Vagina (tissue), 2 donors: ENCODE data around the gene SEMA4D. TPM values are rescaled to one million over a fixed set of nuclear protein-coding genes. Genes with fewer than 3 reads are reported as not detected.

Experiments used
- DNase-seq, 2 donors: peaks; one replicate each; pipeline ENCODE4 v3.0.0-alpha.2; 2017; ENCODE audit errors: extremely low spot score in 2 of 2
- H3K27ac ChIP-seq: fragments of 200-600 bp; sonication (generic); one replicate; pipeline ENCODE4 v1.5.1; 2019
- H3K27me3 ChIP-seq: fragments of 200-600 bp; sonication (generic); one replicate; pipeline ENCODE4 v1.5.1; 2019
- H3K36me3 ChIP-seq, 2 donors: fragments of 200-600 bp; sonication (generic); one replicate each; pipeline ENCODE4 v1.5.1; 2017 to 2019
- H3K4me1 ChIP-seq: fragments of 200-600 bp; sonication (generic); one replicate; pipeline ENCODE4 v1.5.1; 2019
- H3K4me3 ChIP-seq, 2 donors: fragments of 200-600 bp; sonication (generic); 1 replicate in 1 of 2; 2 replicates in 1 of 2; pipeline ENCODE4 v1.5.1; 2016 to 2019
- H3K9me3 ChIP-seq: fragments of 200-600 bp; sonication (generic); one replicate; pipeline ENCODE4 v1.5.1; 2019
- CTCF ChIP-seq, 3 experiments: fragments of 450-650 bp in 2 of 3; fragments of 200-600 bp in 1 of 3; sonication (generic) in 1 of 3; IDR thresholded peaks; one replicate each; pipeline ENCODE4 v1.5.1; 2017 to 2019; ENCODE audit warnings: antibody characterized with exemption in 3 of 3, mild to moderate bottlenecking in 2 of 3, moderate library complexity in 2 of 3
- POLR2A ChIP-seq, 2 donors: fragments of 450-650 bp; IDR thresholded peaks; one replicate each; pipeline ENCODE4 v1.6.1; 2017; ENCODE audit warnings: antibody characterized with exemption in 2 of 2, mild to moderate bottlenecking in 2 of 2, moderate library complexity in 2 of 2
- POLR2AphosphoS5 ChIP-seq, 2 donors: sonication (generic); formaldehyde crosslinking; IDR thresholded peaks; one replicate each; pipeline ENCODE4 v1.9.0; 2017; ENCODE audit warnings: antibody characterized with exemption in 2 of 2, mild to moderate bottlenecking in 2 of 2, low read depth in 1 of 2; ENCODE audit not compliant: insufficient read depth in 1 of 2
- intact Hi-C: fragments of 100-400 bp; cut with DNase I; formaldehyde crosslinking; loops from one replicate; pipeline ENCODE4 v1.15.1; 2023
- total RNA-seq: library from RNA; depleted of rRNA; stranded (reverse); fragments of >200 nt; gene quantifications from one replicate; pipeline ENCODE4 v1.2.3, GENCODE V29; 2016

The SEMA4D gene
- total RNA-seq, 1 donor from 2014 or later: 39.3 TPM

GRCh38 chr9:89410641-89411350, 87.1 kb downstream of the SEMA4D start:
- peaks cover 0 to 5% of the 10 kb centered on the region in 2 donors for H3K36me3 ChIP-seq
- H3K4me1 ChIP-seq: no peaks in the 10 kb centered on the region
- H3K9me3 ChIP-seq: no peaks in the 10 kb centered on the region
- H3K27me3 ChIP-seq: no peaks in the 10 kb centered on the region
- TF ChIP-seq POLR2AphosphoS5 (IDR thresholded peaks at IDR 0.05; ENCODE audit: insufficient read depth in 1 of 2, low read depth in 1 of 2) (no peak), POLR2A (IDR thresholded peaks at IDR 0.05) (no peak), CTCF (IDR thresholded peaks at IDR 0.05) (no peak)
- DNase-seq: no peak
- no peak overlapping the region for H3K4me3 ChIP-seq
- no peak overlapping the region for H3K27ac ChIP-seq
- intact Hi-C loops: no loop called here

GRCh38 chr9:89410022-89410421, 87.9 kb downstream of the SEMA4D start:
- Histone ChIP-seq H3K27ac (no peak overlapping the region), H3K36me3 (peaks cover 0 to 5% of the 10 kb centered on the region in 2 donors), H3K4me1 (no peaks in the 10 kb centered on the region), H3K4me3 (no peak overlapping the region), H3K9me3 (no peaks in the 10 kb centered on the region), H3K27me3 (no peaks in the 10 kb centered on the region)
- no peak for DNase-seq
- intact Hi-C loops: no loop called here
- no peak for TF ChIP-seq POLR2AphosphoS5 (IDR thresholded peaks at IDR 0.05; ENCODE audit: insufficient read depth in 1 of 2, low read depth in 1 of 2)
- no peak for TF ChIP-seq CTCF (IDR thresholded peaks at IDR 0.05)
- TF ChIP-seq POLR2A (IDR thresholded peaks at IDR 0.05): no peak

- TF ChIP-seq POLR2AphosphoS5 (IDR thresholded peaks at IDR 0.05; ENCODE audit: insufficient read depth in 1 of 2, low read depth in 1 of 2): no peak
- no peak for TF ChIP-seq CTCF (IDR thresholded peaks at IDR 0.05)
- TF ChIP-seq POLR2A (IDR thresholded peaks at IDR 0.05): no peak
- H3K27ac ChIP-seq: no peak overlapping the region
- peaks cover 0 to 5% of the 10 kb centered on the region in 2 donors for H3K36me3 ChIP-seq
- no peaks in the 10 kb centered on the region for H3K4me1 ChIP-seq
- H3K9me3 ChIP-seq: no peaks in the 10 kb centered on the region
- intact Hi-C loops: no loop called here
- DNase-seq: no peak
- H3K4me3 ChIP-seq: no peak overlapping the region
- H3K27me3 ChIP-seq: no peaks in the 10 kb centered on the region
Observed at GRCh38 chr9:89409466-89409865, 88.4 kb downstream of the SEMA4D start.

GRCh38 chr9:89408628-89409101, 89.2 kb downstream of the SEMA4D start:
- peaks cover 0 to 5% of the 10 kb centered on the region in 2 donors for H3K36me3 ChIP-seq
- H3K27ac ChIP-seq: no peak overlapping the region
- no peaks in the 10 kb centered on the region for H3K4me1 ChIP-seq
- intact Hi-C loops: no loop called here
- H3K4me3 ChIP-seq: no peak overlapping the region
- TF ChIP-seq POLR2A (IDR thresholded peaks at IDR 0.05) (no peak), POLR2AphosphoS5 (IDR thresholded peaks at IDR 0.05; ENCODE audit: insufficient read depth in 1 of 2, low read depth in 1 of 2) (peak in 1 of 2 donors; percentile 21)
- H3K9me3 ChIP-seq: no peaks in the 10 kb centered on the region
- DNase-seq: no peak
- no peaks in the 10 kb centered on the region for H3K27me3 ChIP-seq

GRCh38 chr9:89407070-89407469, 90.8 kb downstream of the SEMA4D start:
- no peak overlapping the region for H3K4me3 ChIP-seq
- H3K4me1 ChIP-seq: no peaks in the 10 kb centered on the region
- TF ChIP-seq CTCF (IDR thresholded peaks at IDR 0.05) (no peak), POLR2AphosphoS5 (IDR thresholded peaks at IDR 0.05; ENCODE audit: insufficient read depth in 1 of 2, low read depth in 1 of 2) (no peak), POLR2A (IDR thresholded peaks at IDR 0.05) (no peak)
- H3K9me3 ChIP-seq: no peaks in the 10 kb centered on the region
- H3K27me3 ChIP-seq: no peaks in the 10 kb centered on the region
- peaks cover 0 to 14% of the 10 kb centered on the region in 2 donors for H3K36me3 ChIP-seq
- intact Hi-C loops: no loop called here
- no peak overlapping the region for H3K27ac ChIP-seq
- DNase-seq: no peak
